HUES64 (cell line): ENCODE results near the gene GRIP2.
A peak's percentile ranks its signal among the peaks of the same experiment; 100 is the strongest.

Experiments used
- H3K27ac ChIP-seq: 2 replicates; pipeline ENCODE4 v1.7.0; 2013; ENCODE audit warnings: low read depth, low read length, inconsistent platforms
- H3K27me3 ChIP-seq: 2 replicates; pipeline ENCODE4 v1.6.1; 2013; ENCODE audit warnings: mild to moderate bottlenecking, low read length; ENCODE audit not compliant: insufficient read depth
- H3K36me3 ChIP-seq: 2 replicates; pipeline ENCODE4 v1.6.1; 2013; ENCODE audit warnings: mild to moderate bottlenecking, low read length; ENCODE audit not compliant: insufficient read depth
- H3K4me1 ChIP-seq: 2 replicates; pipeline ENCODE4 v1.6.1; 2013; ENCODE audit warnings: mild to moderate bottlenecking, low read length, moderate library complexity; ENCODE audit not compliant: insufficient read depth
- H3K4me3 ChIP-seq: 2 replicates; pipeline ENCODE4 v1.5.1; 2013; ENCODE audit warnings: mild to moderate bottlenecking, low read length, moderate library complexity
- H3K9ac ChIP-seq: 2 replicates; pipeline ENCODE4 v1.6.1; 2013; ENCODE audit warnings: mild to moderate bottlenecking, low read depth, low read length
- H3K9me3 ChIP-seq: 2 replicates; pipeline ENCODE4 v1.6.1; 2013; ENCODE audit warnings: low read depth, low read length; ENCODE audit not compliant: insufficient read depth
- WGBS: fragments of 150-250, 120-280 bp; methylation state at CpG from one replicate; pipeline ENCODE4 v1.1.7; 2013; ENCODE audit warnings: missing lambda C conversion rate; 5-methylcytosine and 5-hydroxymethylcytosine counted together

The GRIP2 gene

GRCh38 chr3:14480207-14481017, 59.7 kb downstream of the GRIP2 start:
- H3K9me3 ChIP-seq: no peaks in the 10 kb centered on the region
- H3K36me3 ChIP-seq: peaks cover 97% of the 10 kb centered on the region
- H3K4me1 ChIP-seq: no peaks in the 10 kb centered on the region
- H3K4me3 ChIP-seq: no peak overlapping the region
- no peak overlapping the region for H3K9ac ChIP-seq
- WGBS: 91% methylated on average over 8 of the region's 8 CpGs
- no peak overlapping the region; the same call in 1 of the 2 replicates for H3K27ac ChIP-seq
- no peaks in the 10 kb centered on the region for H3K27me3 ChIP-seq

- no peak overlapping the region for H3K4me3 ChIP-seq
- no peaks in the 10 kb centered on the region for H3K27me3 ChIP-seq
- H3K9ac ChIP-seq: no peak overlapping the region
- no peak overlapping the region; the same call in 1 of the 2 replicates for H3K27ac ChIP-seq
- peaks cover 94% of the 10 kb centered on the region for H3K36me3 ChIP-seq
- no peaks in the 10 kb centered on the region for H3K4me1 ChIP-seq
- H3K9me3 ChIP-seq: no peaks in the 10 kb centered on the region
- WGBS: 92% methylated on average over 6 of the region's 6 CpGs
Observed at GRCh38 chr3:14479591-14479990, 60.6 kb downstream of the GRIP2 start.

GRCh38 chr3:14478956-14479550, 61.1 kb downstream of the GRIP2 start:
- Histone ChIP-seq H3K27ac (no peak overlapping the region), H3K4me1 (no peaks in the 10 kb centered on the region), H3K9me3 (no peaks in the 10 kb centered on the region), H3K4me3 (no peak overlapping the region), H3K27me3 (no peaks in the 10 kb centered on the region), H3K36me3 (peaks cover 94% of the 10 kb centered on the region), H3K9ac (no peak overlapping the region)
- WGBS: 96% methylated on average over 8 of the region's 8 CpGs

GRCh38 chr3:14477311-14477935, 62.7 kb downstream of the GRIP2 start:
- Histone ChIP-seq H3K9me3 (no peaks in the 10 kb centered on the region), H3K36me3 (peaks cover 96% of the 10 kb centered on the region)
- 93% methylated on average over 11 of the region's 11 CpGs for WGBS

GRCh38 chr3:14476583-14477265, 63.4 kb downstream of the GRIP2 start:
- H3K27me3 ChIP-seq: no peaks in the 10 kb centered on the region
- peaks cover 8% of the 10 kb centered on the region; the same call in 1 of the 2 replicates for H3K4me1 ChIP-seq
- H3K9me3 ChIP-seq: no peaks in the 10 kb centered on the region
- H3K4me3 ChIP-seq: no peak overlapping the region
- no peak overlapping the region for H3K27ac ChIP-seq
- WGBS: 97% methylated on average over 13 of the region's 13 CpGs
- H3K36me3 ChIP-seq: peaks cover 96% of the 10 kb centered on the region
- H3K9ac ChIP-seq: no peak overlapping the region

More at GRCh38 chr3:14477311-14477935, 62.7 kb downstream of the GRIP2 start:
- Histone ChIP-seq H3K27me3 (no peaks in the 10 kb centered on the region), H3K27ac (no peak overlapping the region), H3K4me1 (peaks cover 8% of the 10 kb centered on the region; the same call in 1 of the 2 replicates), H3K4me3 (no peak overlapping the region), H3K9ac (no peak overlapping the region)

- H3K27ac ChIP-seq: no peak overlapping the region
- H3K4me3 ChIP-seq: no peak overlapping the region
- H3K9me3 ChIP-seq: no peaks in the 10 kb centered on the region
- peaks cover 95% of the 10 kb centered on the region for H3K36me3 ChIP-seq
- WGBS: 84% methylated on average over 7 of the region's 7 CpGs
- H3K9ac ChIP-seq: no peak overlapping the region
- peaks cover 8% of the 10 kb centered on the region; the same call in 1 of the 2 replicates for H3K4me1 ChIP-seq
- H3K27me3 ChIP-seq: no peaks in the 10 kb centered on the region
Observed at GRCh38 chr3:14475621-14476020, 64.5 kb downstream of the GRIP2 start.

GRCh38 chr3:14474363-14475081, 65.6 kb downstream of the GRIP2 start:
- H3K36me3 ChIP-seq: peaks cover 95% of the 10 kb centered on the region
- no peak overlapping the region for H3K27ac ChIP-seq
- H3K27me3 ChIP-seq: no peaks in the 10 kb centered on the region
- no peaks in the 10 kb centered on the region for H3K9me3 ChIP-seq
- 95% methylated on average over 13 of the region's 13 CpGs for WGBS
- H3K9ac ChIP-seq: no peak overlapping the region
- no peak overlapping the region for H3K4me3 ChIP-seq
- peaks cover 8% of the 10 kb centered on the region; the same call in 1 of the 2 replicates for H3K4me1 ChIP-seq

GRCh38 chr3:14473411-14473891, 66.7 kb downstream of the GRIP2 start:
- H3K36me3 ChIP-seq: peaks cover 95% of the 10 kb centered on the region
- H3K9ac ChIP-seq: 0 out of 2 replicates have a peak overlapping the region, but pooled peaks have one; percentile 49
- H3K4me3 ChIP-seq: no peak overlapping the region
- H3K4me1 ChIP-seq: peaks cover 8% of the 10 kb centered on the region; the same call in 1 of the 2 replicates
- 90% methylated on average over 7 of the region's 7 CpGs for WGBS
- H3K27ac ChIP-seq: peak overlapping the region; percentile 12; the same call in 1 of the 2 replicates
- H3K9me3 ChIP-seq: no peaks in the 10 kb centered on the region
- no peaks in the 10 kb centered on the region for H3K27me3 ChIP-seq

GRCh38 chr3:14472471-14473351, 67.4 kb downstream of the GRIP2 start:
- H3K27ac ChIP-seq: peak overlapping the region; percentile 12; the same call in 1 of the 2 replicates
- peak overlapping the region; percentile 49; the same call in 1 of the 2 replicates for H3K9ac ChIP-seq
- 88% methylated on average over 22 of the region's 22 CpGs for WGBS
- H3K4me1 ChIP-seq: peaks cover 8% of the 10 kb centered on the region; the same call in 1 of the 2 replicates
- H3K27me3 ChIP-seq: no peaks in the 10 kb centered on the region
- H3K4me3 ChIP-seq: no peak overlapping the region
- H3K9me3 ChIP-seq: no peaks in the 10 kb centered on the region
- H3K36me3 ChIP-seq: peaks cover 90% of the 10 kb centered on the region
